Activated naive CD8-positive, alpha-beta T cell (primary cell): Measurements from ENCODE around the gene SRRT.
"Not testable (repeated sequence)": the region's sequence is repeated elsewhere in the genome, so short reads cannot be mapped to it uniquely, and the experiment has no call there.

ENCODE experiments used
- H3K27ac Mint-ChIP-seq: one replicate; pipeline ENCODE4 v1.8.0; 2021; ENCODE audit warnings: mixed read lengths
- H3K27me3 Mint-ChIP-seq: one replicate; pipeline ENCODE4 v1.8.0; 2021; ENCODE audit warnings: mixed read lengths
- H3K36me3 Mint-ChIP-seq: one replicate; pipeline ENCODE4 v1.8.0; 2021; ENCODE audit warnings: mixed read lengths
- H3K4me1 Mint-ChIP-seq: one replicate; pipeline ENCODE4 v1.8.0; 2021; ENCODE audit warnings: low read depth, mixed read lengths
- H3K4me3 Mint-ChIP-seq: one replicate; pipeline ENCODE4 v1.8.0; 2021; ENCODE audit warnings: mild to moderate bottlenecking, mixed read lengths
- H3K9me3 Mint-ChIP-seq: one replicate; pipeline ENCODE4 v1.8.0; 2021; ENCODE audit warnings: low read depth, mixed read lengths

Gene SRRT

GRCh38 chr7:100914208-100914878 lies 39.4 kb downstream of the SRRT start:
- Mint-ChIP-seq H3K36me3 (peaks cover 3% of the 10 kb centered on the region), H3K4me3 (no peak overlapping the region), H3K4me1 (no peaks in the 10 kb centered on the region), H3K27ac (no peak overlapping the region), H3K9me3 (no peaks in the 10 kb centered on the region), H3K27me3 (peaks cover 7% of the 10 kb centered on the region)

- H3K9me3 Mint-ChIP-seq, result no peaks in the 10 kb centered on the region
- no peak overlapping the region for H3K4me3 Mint-ChIP-seq
- H3K36me3 Mint-ChIP-seq, result peaks cover 3% of the 10 kb centered on the region
- no peak overlapping the region for H3K27ac Mint-ChIP-seq
- peaks cover 7% of the 10 kb centered on the region for H3K27me3 Mint-ChIP-seq
- H3K4me1 Mint-ChIP-seq, result no peaks in the 10 kb centered on the region
Measured at GRCh38 chr7:100914879-100915447, 40.1 kb downstream of the SRRT start.

- not testable (repeated sequence) for H3K4me1 Mint-ChIP-seq, H3K27me3 Mint-ChIP-seq, H3K36me3 Mint-ChIP-seq, H3K4me3 Mint-ChIP-seq, H3K9me3 Mint-ChIP-seq, H3K27ac Mint-ChIP-seq
Measured at GRCh38 chr7:100919335-100919734, 44.4 kb downstream of the SRRT start.

GRCh38 chr7:100919779-100920437 lies 45.0 kb downstream of the SRRT start:
- H3K36me3 Mint-ChIP-seq, H3K27me3 Mint-ChIP-seq, H3K4me3 Mint-ChIP-seq, H3K27ac Mint-ChIP-seq, H3K4me1 Mint-ChIP-seq, H3K9me3 Mint-ChIP-seq: not testable (repeated sequence)

- Mint-ChIP-seq H3K4me3 (no peak overlapping the region), H3K27me3 (peaks cover 9% of the 10 kb centered on the region), H3K36me3 (no peaks in the 10 kb centered on the region), H3K27ac (no peak overlapping the region), H3K4me1 (no peaks in the 10 kb centered on the region), H3K9me3 (no peaks in the 10 kb centered on the region)
Measured at GRCh38 chr7:100921039-100921438, 46.1 kb downstream of the SRRT start.

- H3K27ac Mint-ChIP-seq, H3K27me3 Mint-ChIP-seq: not testable (repeated sequence)
Measured at GRCh38 chr7:100923616-100924015, 48.7 kb downstream of the SRRT start.

GRCh38 chr7:100929808-100930174 lies 54.9 kb downstream of the SRRT start:
- Mint-ChIP-seq H3K9me3 (peaks cover 5% of the 10 kb centered on the region), H3K27me3 (peaks cover 8% of the 10 kb centered on the region), H3K4me3 (no peak overlapping the region), H3K27ac (no peak overlapping the region), H3K4me1 (no peaks in the 10 kb centered on the region), H3K36me3 (no peaks in the 10 kb centered on the region)

More at GRCh38 chr7:100923616-100924015, 48.7 kb downstream of the SRRT start:
- not testable (repeated sequence) for H3K4me1 Mint-ChIP-seq, H3K36me3 Mint-ChIP-seq, H3K4me3 Mint-ChIP-seq, H3K9me3 Mint-ChIP-seq

GRCh38 chr7:100933734-100934133 lies 58.8 kb downstream of the SRRT start:
- Mint-ChIP-seq H3K4me1 (no peaks in the 10 kb centered on the region), H3K36me3 (no peaks in the 10 kb centered on the region), H3K27me3 (peaks cover 8% of the 10 kb centered on the region), H3K27ac (no peak overlapping the region), H3K4me3 (no peak overlapping the region), H3K9me3 (peaks cover 5% of the 10 kb centered on the region)

- peaks cover 10% of the 10 kb centered on the region for H3K9me3 Mint-ChIP-seq
- H3K36me3 Mint-ChIP-seq, H3K4me3 Mint-ChIP-seq, H3K4me1 Mint-ChIP-seq, H3K27ac Mint-ChIP-seq, H3K27me3 Mint-ChIP-seq: not testable (repeated sequence)
Measured at GRCh38 chr7:100935381-100935780, 60.5 kb downstream of the SRRT start.

GRCh38 chr7:100936167-100936566 lies 61.3 kb downstream of the SRRT start:
- not testable (repeated sequence) for H3K27ac Mint-ChIP-seq, H3K27me3 Mint-ChIP-seq, H3K4me1 Mint-ChIP-seq, H3K36me3 Mint-ChIP-seq, H3K4me3 Mint-ChIP-seq
- peaks cover 11% of the 10 kb centered on the region for H3K9me3 Mint-ChIP-seq
